Neural cell (in vitro differentiated cells): ENCODE measurements around the gene THOC1. TPM values are rescaled to one million over a fixed set of nuclear protein-coding genes. Genes with fewer than 3 reads are reported as not detected.

ENCODE experiments used
- H2AFZ ChIP-seq: fragments of 200-600, 300-800 bp; sonication (generic), shearing (Covaris generic); 2 replicates; pipeline ENCODE4 v1.6.0; 2014; ENCODE audit warnings: low read depth, mild to moderate bottlenecking, antibody characterized with exemption, low read length, moderate library complexity
- H3F3A ChIP-seq: fragments of 200-600 bp; shearing (Covaris generic); 2 replicates; pipeline ENCODE4 v1.6.1; 2016; ENCODE audit warnings: mild to moderate bottlenecking, moderate library complexity, mixed read lengths, antibody characterized with exemption, low read length; ENCODE audit not compliant: insufficient read depth, poor library complexity, severe bottlenecking
- H3K27ac ChIP-seq: fragments of 200-600, 300-800 bp; sonication (generic), shearing (Covaris generic); 2 replicates; pipeline ENCODE4 v1.5.1; 2014; ENCODE audit warnings: mild to moderate bottlenecking, low read length, moderate library complexity
- H3K27me3 ChIP-seq: fragments of 300-800, 200-600 bp; sonication (generic), shearing (Covaris generic); 2 replicates; pipeline ENCODE4 v1.6.0; 2014; ENCODE audit warnings: mild to moderate bottlenecking, low read depth, low read length, moderate library complexity; ENCODE audit not compliant: insufficient read depth
- H3K36me3 ChIP-seq: fragments of 300-800, 200-600 bp; sonication (generic), shearing (Covaris generic); 2 replicates; pipeline ENCODE4 v1.5.1; 2014; ENCODE audit warnings: mild to moderate bottlenecking, antibody characterized with exemption, low read length, moderate library complexity; ENCODE audit not compliant: insufficient read depth
- H3K4me2 ChIP-seq: fragments of 300-800, 200-600 bp; sonication (generic), shearing (Covaris generic); 2 replicates; pipeline ENCODE4 v1.6.0; 2014; ENCODE audit warnings: mild to moderate bottlenecking, low read length
- H3K4me3 ChIP-seq: fragments of 300-800, 200-600 bp; sonication (generic), shearing (Covaris generic); 2 replicates; pipeline ENCODE4 v1.5.1; 2014; ENCODE audit warnings: mild to moderate bottlenecking, low read length, moderate library complexity
- H3K79me2 ChIP-seq: fragments of 200-600 bp; shearing (Covaris generic); replicated peaks from 2 replicates; pipeline ENCODE4 v1.6.0; 2014; ENCODE audit warnings: mild to moderate bottlenecking, low read length, moderate library complexity; ENCODE audit not compliant: insufficient read depth
- H3K9ac ChIP-seq: fragments of 300-800, 200-600 bp; sonication (generic), shearing (Covaris generic); 2 replicates; pipeline ENCODE4 v1.6.1; 2016; ENCODE audit warnings: mild to moderate bottlenecking, low read length, mixed read lengths
- H3K9me2 ChIP-seq: fragments of 200-600 bp; shearing (Covaris generic); 2 replicates; pipeline ENCODE4 v1.6.1; 2016; ENCODE audit warnings: mild to moderate bottlenecking, low read length, mixed read lengths; ENCODE audit not compliant: insufficient read depth
- H3K9me3 ChIP-seq: fragments of 200-600, 300-800 bp; sonication (generic), shearing (Covaris generic); 2 replicates; pipeline ENCODE4 v1.6.1; 2016; ENCODE audit warnings: mild to moderate bottlenecking, mixed run types, low read length, moderate library complexity, mixed read lengths
- H4K20me1 ChIP-seq: fragments of 200-600 bp; shearing (Covaris generic); 2 replicates; pipeline ENCODE4 v1.6.1; 2016; ENCODE audit warnings: mild to moderate bottlenecking, mixed run types; ENCODE audit not compliant: insufficient read depth
- CTCF ChIP-seq: fragments of 450-650 bp; IDR thresholded peaks from 2 replicates; pipeline ENCODE4 v1.5.1; 2014; ENCODE audit warnings: antibody characterized with exemption, mild to moderate bottlenecking, moderate library complexity; ENCODE audit not compliant: poor library complexity, severe bottlenecking
- EP300 ChIP-seq: fragments of 450-650 bp; conservative IDR thresholded peaks from 2 replicates; pipeline ENCODE4 v1.6.1; 2014; ENCODE audit warnings: antibody characterized with exemption, mild to moderate bottlenecking, moderate library complexity; ENCODE audit not compliant: poor library complexity, severe bottlenecking
- EZH2 ChIP-seq: fragments of 200-600, 300-800 bp; shearing (Covaris generic), sonication (generic); IDR thresholded peaks from 2 replicates; pipeline ENCODE4 v1.6.1; 2014; ENCODE audit warnings: antibody characterized with exemption, low read length, borderline replicate concordance, mild to moderate bottlenecking; ENCODE audit not compliant: insufficient read depth, poor library complexity, severe bottlenecking
- MXI1 ChIP-seq: fragments of 450-650 bp; conservative IDR thresholded peaks from 2 replicates; pipeline ENCODE4 v1.6.1; 2014; ENCODE audit warnings: antibody characterized with exemption, mild to moderate bottlenecking; ENCODE audit not compliant: poor library complexity, severe bottlenecking
- POLR2AphosphoS5 ChIP-seq: IDR thresholded peaks from 2 replicates; pipeline ENCODE4 v1.6.1; 2012
- RAD21 ChIP-seq: fragments of 450-650 bp; conservative IDR thresholded peaks from 2 replicates; pipeline ENCODE4 v1.6.1; 2014; ENCODE audit warnings: antibody characterized with exemption, mild to moderate bottlenecking, moderate library complexity
- REST ChIP-seq: IDR thresholded peaks from 2 replicates; pipeline ENCODE4 v1.6.1; 2012; ENCODE audit warnings: borderline replicate concordance
- SMC3 ChIP-seq: fragments of 450-650 bp; conservative IDR thresholded peaks from 2 replicates; pipeline ENCODE4 v1.6.1; 2014; ENCODE audit warnings: antibody characterized with exemption, mild to moderate bottlenecking, moderate library complexity; ENCODE audit not compliant: poor library complexity
- TAF1 ChIP-seq: IDR thresholded peaks from 2 replicates; pipeline ENCODE4 v1.6.1; 2012; ENCODE audit warnings: low read depth
- polyA plus RNA-seq: library from polyadenylated mRNA; depleted of rRNA; stranded (reverse); fragments of >200 nt; gene quantifications from 2 replicates; pipeline ENCODE4 v1.2.3, GENCODE V29; 2014

The THOC1 gene
- polyA plus RNA-seq, 1 donor from 2014 or later = 168 TPM

GRCh38 chr18:267380-267687 lies 513 bp downstream of the THOC1 start:
- no peak for TF ChIP-seq MXI1
- TF ChIP-seq RAD21 = no peak
- TF ChIP-seq CTCF = no peak
- TF ChIP-seq EP300 = no peak
- no peak for TF ChIP-seq POLR2AphosphoS5
- no peak for TF ChIP-seq SMC3
- no peak for TF ChIP-seq TAF1
- no peak for TF ChIP-seq EZH2
- TF ChIP-seq REST = no peak
- H2AFZ ChIP-seq = peak overlapping the region; percentile 99
- H3K4me3 ChIP-seq = peak overlapping the region; percentile 98
- no peaks in the 10 kb centered on the region for H3K27me3 ChIP-seq
- peaks cover 22% of the 10 kb centered on the region for H3K79me2 ChIP-seq
- H3K27ac ChIP-seq = peak overlapping the region; percentile 85
- peak overlapping the region; percentile 91 for H3K4me2 ChIP-seq
- H3K9me3 ChIP-seq = no peaks in the 10 kb centered on the region
- no peaks in the 10 kb centered on the region for H3F3A ChIP-seq
- peak overlapping the region; percentile 93 for H3K9ac ChIP-seq
- no peaks in the 10 kb centered on the region for H4K20me1 ChIP-seq
- no peaks in the 10 kb centered on the region for H3K9me2 ChIP-seq
- H3K36me3 ChIP-seq = peaks cover 7% of the 10 kb centered on the region

DNA sequence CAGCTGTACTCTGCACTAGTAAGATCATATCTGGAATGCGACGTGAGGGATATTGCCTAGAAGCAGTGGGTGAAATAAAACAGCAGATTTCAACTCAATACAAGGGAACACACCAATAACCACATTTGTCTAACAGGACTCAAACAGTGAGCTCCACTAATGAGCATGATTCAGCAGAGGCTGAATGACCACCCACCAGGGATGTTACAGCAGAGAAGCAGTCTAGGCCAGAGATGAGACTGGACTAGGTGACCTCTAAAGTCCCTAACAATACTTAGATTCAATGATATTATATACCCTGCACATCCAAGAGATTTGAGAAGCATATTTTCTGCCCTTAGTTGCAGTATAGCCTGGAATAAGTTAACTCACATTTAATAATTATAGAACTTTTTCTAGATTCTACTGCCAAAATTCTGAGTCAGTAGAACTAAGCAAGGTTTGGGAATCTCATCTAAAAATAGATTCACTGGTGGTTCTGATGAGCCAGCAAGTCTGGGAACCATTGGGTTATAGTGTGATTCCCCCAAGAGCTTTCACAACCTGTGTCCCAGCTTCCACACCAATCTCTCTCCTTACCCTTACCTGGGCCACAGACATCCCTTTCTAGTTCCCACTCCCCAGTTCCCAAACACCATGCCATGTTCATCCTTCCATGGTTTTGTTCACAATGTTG lies 6.3 kb downstream of the THOC1 start:
- Histone ChIP-seq H3K9ac (no peak overlapping the region), H2AFZ (no peak overlapping the region), H3K9me3 (no peaks in the 10 kb centered on the region), H3F3A (no peaks in the 10 kb centered on the region), H4K20me1 (no peaks in the 10 kb centered on the region), H3K27me3 (no peaks in the 10 kb centered on the region), H3K79me2 (peaks cover 10% of the 10 kb centered on the region), H3K27ac (no peak overlapping the region), H3K4me3 (no peak overlapping the region), H3K4me2 (no peak overlapping the region), H3K36me3 (peaks cover 14% of the 10 kb centered on the region), H3K9me2 (no peaks in the 10 kb centered on the region)
- TF ChIP-seq EZH2 (no peak), RAD21 (no peak), MXI1 (no peak), CTCF (no peak), SMC3 (no peak)
